ENCODE results near the gene PHYKPL.

GRCh38 chr5:178241231-178241663 is 8.6 kb upstream of the PHYKPL start:
- TF ChIP-seq POLR2AphosphoS5 (IDR thresholded peaks at IDR 0.05; ENCODE audit: low read depth, low read length): no peak
- TF ChIP-seq POLR2A (IDR thresholded peaks at IDR 0.05; ENCODE audit: low read depth, low read length): no peak
- no peak for TF ChIP-seq PAX5 (IDR thresholded peaks at IDR 0.05; ENCODE audit: insufficient read depth, low read length, severe bottlenecking)
- TF ChIP-seq POU2F2 (IDR thresholded peaks at IDR 0.05; ENCODE audit: low read depth, low read length): no peak

Measured in GM12891 (cell line).